Middle frontal gyrus (tissue), 1 donor: ENCODE measurements around the gene NUDT22.

Experiments
- DNase-seq: peaks from one replicate; pipeline ENCODE4 v3.0.0-alpha.2; 2015; ENCODE audit warnings: low spot score; ENCODE audit errors: extremely low spot score

The NUDT22 gene

DNA sequence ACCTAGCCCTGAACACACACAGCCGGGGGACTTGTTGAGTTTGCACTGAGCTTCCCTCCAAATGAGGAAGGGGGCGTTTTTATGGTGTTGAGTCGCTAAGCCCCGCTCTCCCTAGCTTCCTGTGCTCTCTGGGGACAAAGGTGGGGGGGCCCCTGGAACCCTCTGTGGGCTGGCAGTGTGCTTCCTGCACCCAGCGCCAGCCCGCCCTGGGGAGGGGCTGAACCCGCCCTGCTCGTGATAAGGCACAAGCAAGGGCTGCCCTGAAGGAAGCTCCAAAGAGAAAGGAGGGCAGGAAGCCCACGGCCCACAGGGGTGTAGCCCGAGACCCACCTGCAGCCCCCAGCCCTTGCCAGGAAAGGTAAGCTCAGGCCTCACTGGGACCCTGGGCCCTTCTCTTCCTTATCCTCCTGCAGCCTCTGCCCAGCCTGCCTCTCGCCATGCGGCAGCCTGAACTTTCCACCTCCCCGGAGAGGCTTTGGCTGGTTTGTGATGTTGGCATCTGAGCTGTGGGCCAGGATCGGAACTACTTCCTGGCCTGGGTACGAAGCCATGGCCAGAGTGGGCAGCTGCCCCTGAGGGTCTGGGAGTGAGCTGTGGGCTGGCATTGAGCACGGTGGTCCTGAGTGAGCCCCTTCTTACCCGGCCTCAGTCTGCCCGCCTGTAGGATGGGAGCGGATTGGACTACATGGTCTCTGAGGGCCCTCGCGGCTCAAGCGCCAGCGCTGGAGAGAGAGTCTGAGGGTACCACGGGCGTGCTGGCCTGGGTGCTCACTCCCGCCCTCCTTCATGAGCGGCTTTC, 19.4 kb upstream of the NUDT22 start, which contains the start of gene FERMT3:
Gene FERMT3, plus strand, starts transcription at position 265 of the 799 bp plus-strand sequence. CDS start 644 bp downstream, outside the sequence.
- no peak for DNase-seq

DNA sequence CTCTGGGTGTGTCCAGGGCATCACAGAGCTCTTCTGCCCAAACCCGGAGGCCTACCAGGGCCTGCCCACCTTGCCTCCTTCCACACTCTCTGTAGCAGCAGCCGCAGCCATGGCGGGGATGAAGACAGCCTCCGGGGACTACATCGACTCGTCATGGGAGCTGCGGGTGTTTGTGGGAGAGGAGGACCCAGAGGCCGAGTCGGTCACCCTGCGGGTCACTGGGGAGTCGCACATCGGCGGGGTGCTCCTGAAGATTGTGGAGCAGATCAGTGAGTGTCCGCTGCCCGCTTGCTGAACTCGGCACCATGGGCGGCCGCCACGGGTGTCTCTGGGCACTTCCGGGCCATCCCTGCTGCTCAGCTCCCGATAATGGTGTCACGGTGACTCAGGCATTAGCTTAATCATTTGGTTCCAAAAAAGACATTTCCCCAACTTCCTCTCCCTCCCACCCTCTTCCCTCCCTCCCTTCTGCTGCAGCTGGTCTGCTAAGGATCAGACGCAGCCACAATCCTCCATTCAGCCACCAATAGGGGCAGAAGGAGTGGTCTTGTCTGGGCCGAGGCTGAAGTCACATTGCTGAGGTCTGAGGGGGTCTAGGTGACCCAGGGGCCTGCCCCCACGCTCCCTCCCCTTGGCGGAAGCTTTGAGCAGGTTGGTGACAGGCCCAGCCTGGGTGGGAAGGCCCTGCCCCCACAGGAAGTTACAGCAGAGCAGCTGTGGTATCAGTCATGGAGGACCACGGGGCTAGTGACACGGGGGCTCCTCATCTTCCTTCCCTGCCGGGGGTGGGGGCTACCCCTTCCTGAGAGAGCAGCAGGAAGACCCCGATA, 18.6 kb upstream of the NUDT22 start:
- DNase-seq = no peak

DNA sequence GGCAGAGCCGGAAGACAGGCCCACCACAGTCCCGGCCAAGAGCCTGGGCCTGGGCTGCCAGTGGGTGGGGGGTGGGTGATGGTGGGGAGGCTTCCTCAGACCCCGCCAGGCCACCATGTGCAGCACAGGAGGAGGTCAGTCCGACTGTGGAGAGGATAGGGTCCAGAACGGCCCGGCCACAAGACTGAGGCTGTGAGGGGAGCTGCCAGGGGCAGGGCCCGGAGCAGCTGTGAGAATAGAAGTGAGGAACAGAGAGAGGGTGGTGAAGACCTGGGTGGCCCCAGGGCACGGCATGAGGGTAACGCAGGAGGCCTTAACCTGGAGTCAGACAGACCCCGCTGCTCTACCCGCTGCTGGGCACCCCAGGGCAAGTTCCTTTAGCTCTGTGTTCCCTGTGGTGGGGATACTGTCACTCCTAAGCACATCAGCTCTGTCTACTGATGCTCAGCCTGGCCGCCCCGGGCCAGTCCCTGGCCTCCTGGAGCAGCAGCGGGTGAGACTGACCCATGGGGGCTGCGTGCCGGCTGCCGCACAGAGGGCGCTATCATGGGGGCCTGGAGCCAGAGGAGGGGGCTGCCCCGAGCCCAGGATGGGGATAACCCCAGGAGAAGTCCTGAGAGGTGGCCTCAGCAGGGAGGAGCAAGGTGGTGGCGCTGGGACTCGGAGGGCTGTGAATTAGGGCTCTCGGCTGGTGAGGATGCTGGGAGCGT, 17.8 kb upstream of the NUDT22 start:
- DNase-seq = no peak

DNA sequence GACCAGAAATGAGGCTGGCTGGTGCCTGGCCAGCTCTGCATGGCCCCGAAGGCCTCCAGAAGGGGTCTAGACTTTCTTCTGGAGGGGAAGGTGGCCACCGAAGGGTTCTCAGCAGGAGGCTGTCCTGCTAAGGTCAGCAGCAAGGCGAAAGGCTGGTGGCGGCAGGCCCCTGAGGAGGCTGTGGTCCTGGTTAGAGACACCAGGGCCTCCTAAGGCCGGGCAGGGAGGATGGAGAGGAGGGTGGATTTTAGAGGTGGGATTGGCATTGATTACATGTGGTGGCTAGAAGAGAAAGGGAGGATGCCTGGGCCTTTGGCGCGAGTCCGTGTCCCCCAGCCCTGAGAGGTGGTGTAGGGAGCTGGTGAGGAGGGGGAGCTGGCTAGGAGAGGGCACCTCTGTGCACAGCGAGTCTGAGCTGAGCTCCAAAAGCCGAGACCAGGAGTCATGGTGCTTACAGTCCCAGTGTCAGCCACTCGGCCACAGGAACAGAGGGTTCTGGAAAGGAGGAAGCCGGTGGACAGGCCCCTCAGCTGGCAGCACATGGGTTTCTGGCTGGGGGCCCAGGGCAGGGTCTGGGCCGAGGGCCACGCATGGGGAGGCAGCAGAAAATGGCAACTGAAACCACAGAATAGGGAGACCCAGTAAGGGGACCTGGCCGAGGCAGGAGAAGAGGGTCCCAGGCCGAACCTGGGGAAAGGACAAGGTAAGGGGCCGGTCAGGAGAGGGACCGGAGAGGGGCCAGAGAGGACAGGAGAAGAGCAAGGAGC, 17.1 kb upstream of the NUDT22 start:
- DNase-seq = no peak

DNA sequence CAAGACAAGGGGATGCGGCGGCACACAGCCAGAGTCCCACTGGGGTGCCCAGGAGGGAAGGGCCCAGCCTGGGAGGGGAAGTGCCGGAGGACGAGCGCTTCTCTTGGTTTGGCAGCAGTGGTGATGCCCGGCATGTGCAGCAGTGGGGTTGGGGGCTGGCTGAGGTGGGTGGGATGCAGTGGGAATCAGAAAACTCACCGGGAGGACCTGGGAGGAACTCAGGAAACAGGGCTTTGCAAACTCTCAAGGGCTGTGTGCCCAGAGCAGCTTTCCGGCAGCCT, 16.6 kb upstream of the NUDT22 start:
- no peak for DNase-seq

DNA sequence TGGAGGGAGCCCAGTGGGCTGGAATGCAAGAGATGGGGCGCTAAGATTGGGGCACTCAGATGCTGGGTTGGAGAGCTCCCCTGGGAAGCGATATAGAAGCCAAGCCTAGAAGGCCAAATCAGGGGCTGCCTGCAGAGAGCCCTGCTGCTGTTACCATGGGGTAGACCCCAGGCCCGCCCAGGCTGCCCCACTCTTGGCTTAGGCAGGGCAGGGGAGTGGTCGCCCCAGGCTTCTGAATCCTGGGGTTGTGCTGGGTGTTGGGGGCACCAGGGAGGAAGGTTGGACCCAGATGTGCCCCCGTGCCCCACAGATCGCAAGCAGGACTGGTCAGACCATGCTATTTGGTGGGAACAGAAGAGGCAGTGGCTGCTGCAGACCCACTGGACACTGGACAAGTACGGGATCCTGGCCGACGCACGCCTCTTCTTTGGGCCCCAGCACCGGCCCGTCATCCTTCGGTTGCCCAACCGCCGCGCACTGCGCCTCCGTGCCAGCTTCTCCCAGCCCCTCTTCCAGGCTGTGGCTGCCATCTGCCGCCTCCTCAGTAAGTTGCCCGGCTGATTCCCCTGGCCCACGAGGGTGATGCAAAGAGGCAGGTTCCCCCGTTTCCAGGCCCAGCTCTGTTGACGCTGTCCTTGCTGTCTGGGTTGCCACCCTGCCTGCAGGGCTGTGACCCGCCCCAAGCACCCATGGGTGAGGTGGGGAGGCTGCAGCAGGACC, 15.6 kb upstream of the NUDT22 start:
- DNase-seq = no peak

DNA sequence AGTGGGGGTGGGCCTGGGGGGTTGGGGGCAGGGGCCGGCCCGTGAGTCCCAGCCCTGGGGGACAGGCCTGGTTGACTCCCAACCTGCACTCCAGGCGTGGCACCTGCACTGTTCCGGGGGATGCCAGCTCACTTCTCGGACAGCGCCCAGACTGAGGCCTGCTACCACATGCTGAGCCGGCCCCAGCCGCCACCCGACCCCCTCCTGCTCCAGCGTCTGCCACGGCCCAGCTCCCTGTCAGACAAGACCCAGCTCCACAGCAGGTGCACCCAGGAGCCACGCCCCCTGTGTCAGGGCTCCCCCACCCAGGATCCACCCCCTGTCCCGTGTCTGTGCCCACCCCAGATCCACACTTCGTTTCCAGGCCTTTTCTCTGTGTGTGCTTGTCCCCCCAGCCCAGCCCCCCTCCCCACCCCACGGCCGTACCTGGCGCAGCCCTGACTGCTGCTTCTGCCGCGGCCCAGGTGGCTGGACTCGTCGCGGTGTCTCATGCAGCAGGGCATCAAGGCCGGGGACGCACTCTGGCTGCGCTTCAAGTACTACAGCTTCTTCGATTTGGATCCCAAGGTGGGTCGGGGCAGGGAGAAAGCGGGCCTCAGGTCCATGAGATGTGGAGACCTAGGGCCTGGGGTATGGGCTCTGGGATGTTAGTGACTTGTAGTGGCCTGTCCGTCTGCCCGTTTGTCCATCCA, 14.7 kb upstream of the NUDT22 start:
- no peak for DNase-seq

DNA sequence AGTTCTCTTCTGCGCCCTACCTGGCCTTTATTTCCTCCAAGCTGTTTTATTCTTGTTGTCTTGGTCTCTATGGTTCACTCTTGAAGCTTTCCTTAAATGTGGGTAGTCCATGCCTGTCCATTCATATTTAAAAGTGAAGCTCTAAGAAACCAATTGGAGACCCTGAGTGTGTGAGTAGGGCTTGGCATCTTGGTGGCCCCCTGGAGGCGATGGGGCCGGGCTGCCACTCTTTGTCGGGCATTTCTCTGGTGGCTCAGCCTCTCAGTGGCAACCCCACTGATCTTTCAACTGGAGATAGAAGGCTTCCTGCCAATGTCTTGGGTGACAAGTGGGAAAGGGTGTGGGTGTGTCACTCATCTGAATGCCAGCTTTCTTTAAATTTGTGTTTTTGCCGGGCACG, 9.2 kb upstream of the NUDT22 start:
- no peak for DNase-seq

DNA sequence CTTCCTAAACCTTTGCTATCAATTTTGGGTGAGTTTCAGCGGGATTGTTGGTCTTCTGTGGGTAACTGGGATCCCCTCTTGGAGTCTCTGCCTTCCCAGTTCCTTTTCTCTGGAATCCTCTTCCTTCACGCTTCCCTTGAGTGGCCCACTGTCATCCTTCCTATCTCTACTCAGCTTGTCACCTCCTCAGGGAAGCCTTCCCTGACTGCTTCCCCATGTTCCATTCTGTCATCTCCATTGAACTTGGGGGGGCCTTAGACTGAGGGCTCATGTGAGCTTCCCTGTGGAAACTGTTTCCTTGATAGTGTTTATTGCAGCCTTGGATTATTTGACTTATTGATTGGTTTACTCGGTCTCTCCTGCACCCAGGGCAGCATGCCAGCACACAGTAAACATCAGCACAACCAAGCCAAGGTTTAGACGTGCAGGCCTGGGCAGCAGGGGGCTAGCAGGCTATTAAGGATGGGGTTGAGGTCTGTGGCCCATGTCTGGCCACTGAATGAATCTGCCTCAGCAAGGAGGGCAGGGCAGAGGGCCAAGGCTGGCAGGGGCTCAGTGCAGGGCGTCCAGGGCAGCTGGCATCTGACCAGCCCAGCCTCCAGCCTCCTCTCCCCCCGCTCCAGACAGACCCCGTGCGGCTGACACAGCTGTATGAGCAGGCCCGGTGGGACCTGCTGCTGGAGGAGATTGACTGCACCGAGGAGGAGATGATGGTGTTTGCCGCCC, 7.3 kb upstream of the NUDT22 start:
- DNase-seq = no peak

DNA sequence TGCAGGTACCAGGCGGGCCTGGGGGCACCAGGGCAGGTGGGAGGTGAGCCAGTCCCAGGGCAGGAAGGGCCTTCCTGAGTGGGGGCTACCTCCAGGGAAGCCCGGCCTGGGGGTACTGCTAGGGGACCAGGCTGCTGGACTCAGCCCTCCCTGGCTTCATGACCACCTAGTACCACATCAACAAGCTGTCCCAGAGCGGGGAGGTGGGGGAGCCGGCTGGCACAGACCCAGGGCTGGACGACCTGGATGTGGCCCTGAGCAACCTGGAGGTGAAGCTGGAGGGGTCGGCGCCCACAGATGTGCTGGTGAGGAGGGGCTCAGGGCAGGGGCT, 6.8 kb upstream of the NUDT22 start:
- DNase-seq = no peak

DNA sequence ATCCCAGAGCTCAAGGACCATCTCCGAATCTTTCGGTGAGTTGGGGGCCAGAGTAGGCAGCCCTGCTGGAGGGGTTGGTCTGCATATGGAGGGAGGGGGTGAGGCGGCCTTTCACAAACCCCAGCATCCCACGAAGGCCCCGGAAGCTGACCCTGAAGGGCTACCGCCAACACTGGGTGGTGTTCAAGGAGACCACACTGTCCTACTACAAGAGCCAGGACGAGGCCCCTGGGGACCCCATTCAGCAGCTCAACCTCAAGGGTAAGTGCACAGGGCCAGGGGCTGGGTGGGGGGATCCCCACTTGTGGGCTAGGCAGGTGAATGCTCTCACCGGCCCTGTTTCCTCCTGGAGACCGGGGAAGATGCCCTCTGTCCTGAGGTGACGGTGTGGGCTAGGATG, 6.3 kb upstream of the NUDT22 start:
- DNase-seq = no peak

DNA sequence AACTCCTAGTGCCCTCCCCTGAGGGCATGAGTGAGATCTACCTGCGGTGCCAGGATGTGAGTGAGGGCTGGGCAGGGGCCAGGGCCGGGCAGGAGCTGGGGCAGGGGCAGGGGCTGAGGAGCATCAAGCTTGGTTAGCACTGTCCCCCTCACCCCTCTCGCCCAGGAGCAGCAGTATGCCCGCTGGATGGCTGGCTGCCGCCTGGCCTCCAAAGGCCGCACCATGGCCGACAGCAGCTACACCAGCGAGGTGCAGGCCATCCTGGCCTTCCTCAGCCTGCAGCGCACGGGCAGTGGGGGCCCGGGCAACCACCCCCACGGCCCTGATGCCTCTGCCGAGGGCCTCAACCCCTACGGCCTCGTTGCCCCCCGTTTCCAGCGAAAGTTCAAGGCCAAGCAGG, 5.8 kb upstream of the NUDT22 start:
- DNase-seq = no peak

DNA sequence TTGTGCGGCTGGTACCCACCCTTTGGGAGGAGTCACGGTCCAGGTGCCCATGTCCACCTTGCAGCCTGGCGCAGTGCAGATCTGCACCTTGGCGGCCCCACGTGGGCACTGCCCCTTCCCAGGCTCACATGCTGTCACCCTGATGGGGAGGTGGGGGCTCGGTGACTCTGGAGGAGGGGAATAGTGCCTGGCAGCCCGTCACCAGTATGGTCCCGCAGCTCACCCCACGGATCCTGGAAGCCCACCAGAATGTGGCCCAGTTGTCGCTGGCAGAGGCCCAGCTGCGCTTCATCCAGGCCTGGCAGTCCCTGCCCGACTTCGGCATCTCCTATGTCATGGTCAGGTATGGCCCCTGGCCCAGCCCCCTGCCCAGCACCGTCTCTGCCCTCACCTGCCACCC, 5.3 kb upstream of the NUDT22 start:
- DNase-seq = no peak

DNA sequence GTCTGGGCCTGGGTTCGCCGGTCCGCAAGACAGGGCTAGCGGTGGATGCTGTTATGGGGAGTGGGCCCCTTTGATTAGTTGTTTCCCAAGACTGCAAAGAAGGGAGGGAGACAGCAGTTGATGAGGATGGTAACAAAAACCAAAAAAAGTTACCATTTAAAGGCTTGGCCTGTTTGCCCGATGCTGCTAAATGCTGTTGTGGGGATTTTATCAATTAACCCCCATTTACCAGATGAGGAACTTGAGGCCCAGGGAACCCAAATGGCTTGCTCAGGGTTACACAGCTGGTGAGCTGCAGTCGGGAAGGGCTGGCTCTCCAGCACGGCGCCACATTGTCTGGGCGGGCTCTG, 3.4 kb upstream of the NUDT22 start:
- DNase-seq = no peak

DNA sequence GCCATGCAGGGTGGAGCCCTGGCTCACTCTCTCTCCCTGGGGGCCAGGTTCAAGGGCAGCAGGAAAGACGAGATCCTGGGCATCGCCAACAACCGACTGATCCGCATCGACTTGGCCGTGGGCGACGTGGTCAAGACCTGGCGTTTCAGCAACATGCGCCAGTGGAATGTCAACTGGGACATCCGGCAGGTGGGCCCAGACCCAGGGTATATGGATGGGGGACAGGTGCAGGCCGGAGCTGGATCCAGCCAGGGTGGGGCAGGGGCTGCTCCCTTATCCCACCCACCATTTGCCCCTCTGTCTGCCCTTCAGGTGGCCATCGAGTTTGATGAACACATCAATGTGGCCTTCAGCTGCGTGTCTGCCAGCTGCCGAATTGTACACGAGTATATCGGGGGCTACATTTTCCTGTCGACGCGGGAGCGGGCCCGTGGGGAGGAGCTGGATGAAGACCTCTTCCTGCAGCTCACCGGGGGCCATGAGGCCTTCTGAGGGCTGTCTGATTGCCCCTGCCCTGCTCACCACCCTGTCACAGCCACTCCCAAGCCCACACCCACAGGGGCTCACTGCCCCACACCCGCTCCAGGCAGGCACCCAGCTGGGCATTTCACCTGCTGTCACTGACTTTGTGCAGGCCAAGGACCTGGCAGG, 2.9 kb upstream of the NUDT22 start:
- no peak for DNase-seq

DNA sequence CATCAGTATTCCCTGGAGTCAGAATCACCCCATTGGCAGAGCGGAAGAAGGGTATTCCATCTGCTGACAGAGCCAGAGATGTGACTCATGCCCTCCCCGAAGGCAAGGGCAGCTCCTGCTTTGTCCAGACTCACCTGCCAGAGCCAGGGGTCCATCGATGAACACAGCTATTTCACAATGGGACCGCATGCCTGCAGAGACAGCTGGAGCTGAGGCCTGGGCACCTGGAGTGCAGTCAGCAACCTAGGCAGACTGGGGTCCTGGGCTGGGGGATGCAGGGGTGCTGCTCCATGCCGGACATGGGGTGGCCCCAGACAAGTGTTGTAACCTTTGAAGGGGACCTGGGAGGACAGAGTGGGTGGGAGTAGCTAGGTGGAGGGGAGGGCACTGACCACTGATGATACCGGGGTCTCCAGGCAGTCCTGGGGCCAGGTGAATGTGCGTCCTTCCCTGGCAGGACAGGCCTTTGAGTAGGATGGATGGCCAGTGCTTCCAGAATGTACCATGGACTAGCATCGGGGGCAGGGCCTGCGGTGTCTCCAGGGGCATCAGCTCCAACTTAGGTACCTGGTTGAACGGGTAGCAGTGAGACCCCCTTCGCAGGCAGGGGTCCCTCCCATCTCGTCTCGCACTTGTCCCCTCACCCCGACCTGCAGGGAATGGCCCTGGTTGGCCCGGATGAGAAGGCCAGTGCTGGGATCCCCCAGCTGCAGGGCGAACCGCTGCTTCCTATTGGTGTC, 1.8 kb upstream of the NUDT22 start:
- no peak for DNase-seq

DNA sequence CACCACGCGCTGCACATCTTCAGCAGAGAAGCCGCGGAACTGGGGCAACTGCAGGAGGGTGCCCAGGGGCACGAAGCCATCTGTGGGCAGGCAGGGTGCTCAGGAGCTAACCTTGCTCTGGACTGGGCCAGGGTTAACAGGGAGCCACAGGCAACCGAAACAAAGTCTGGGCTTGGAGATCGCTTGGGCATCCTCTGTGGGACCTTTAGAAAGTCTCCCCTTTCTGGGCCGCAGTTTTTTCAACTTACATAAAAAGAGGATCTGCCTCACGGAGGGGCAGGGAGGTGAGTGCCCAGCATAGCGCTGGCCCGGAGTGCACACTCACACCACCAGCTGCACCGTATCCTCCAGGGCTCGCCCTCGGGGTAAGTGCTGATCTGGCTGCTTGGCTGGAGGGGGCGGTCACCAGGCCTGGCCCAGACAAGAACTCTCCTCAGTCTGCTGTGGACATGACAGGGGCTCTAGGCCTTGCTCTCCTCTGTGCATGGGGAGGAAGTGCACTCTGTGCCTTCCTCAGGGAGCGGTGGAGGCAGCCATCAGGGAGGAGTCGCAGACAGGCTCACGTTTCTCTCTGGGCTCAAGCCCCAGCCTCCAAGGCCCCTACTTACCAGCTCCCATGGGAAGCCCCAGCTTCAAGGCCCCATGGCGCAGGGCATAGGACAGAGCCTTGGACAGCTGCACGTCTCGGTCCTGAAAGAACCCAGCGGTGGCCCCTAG, 1.0 kb upstream of the NUDT22 start:
- no peak for DNase-seq

DNA sequence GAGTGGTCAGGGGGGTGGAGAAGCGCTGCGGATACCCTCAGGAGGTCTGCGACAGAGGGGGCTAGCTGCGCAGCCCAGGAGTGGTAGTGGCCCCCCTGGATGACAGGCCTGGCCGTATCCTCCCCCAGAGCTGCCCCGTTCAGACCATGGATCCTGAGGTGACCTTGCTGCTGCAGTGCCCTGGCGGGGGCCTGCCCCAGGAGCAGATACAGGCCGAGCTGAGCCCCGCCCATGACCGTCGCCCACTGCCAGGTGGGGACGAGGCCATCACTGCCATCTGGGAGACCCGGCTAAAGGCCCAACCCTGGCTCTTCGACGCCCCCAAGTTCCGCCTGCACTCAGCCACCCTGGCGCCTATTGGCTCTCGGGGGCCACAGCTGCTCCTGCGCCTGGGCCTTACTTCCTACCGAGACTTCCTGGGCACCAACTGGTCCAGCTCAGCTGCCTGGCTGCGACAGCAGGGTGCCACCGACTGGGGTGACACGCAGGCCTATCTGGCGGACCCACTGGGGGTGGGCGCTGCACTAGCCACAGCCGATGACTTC, 505 bp downstream of the NUDT22 start:
- no peak for DNase-seq
